Ectodermal cell (in vitro differentiated cells): ENCODE measurements around the gene MYO1D.

Experiments used
- H3K27ac ChIP-seq: 2 replicates; pipeline ENCODE4 v1.7.0; 2013; ENCODE audit warnings: mild to moderate bottlenecking, low read depth, low read length; ENCODE audit not compliant: insufficient read depth, poor library complexity, severe bottlenecking
- H3K27me3 ChIP-seq: 2 replicates; pipeline ENCODE4 v1.7.0; 2013; ENCODE audit warnings: mild to moderate bottlenecking, low read length; ENCODE audit not compliant: insufficient read depth, control insufficient read depth, poor library complexity, severe bottlenecking
- H3K36me3 ChIP-seq: one replicate; pipeline ENCODE4 v1.7.0; 2013; ENCODE audit warnings: low read length; ENCODE audit not compliant: control insufficient read depth, insufficient read depth
- H3K4me1 ChIP-seq: one replicate; pipeline ENCODE4 v1.7.0; 2013; ENCODE audit warnings: low read length; ENCODE audit not compliant: control insufficient read depth, insufficient read depth
- H3K4me3 ChIP-seq: 2 replicates; pipeline ENCODE4 v1.7.0; 2013; ENCODE audit warnings: low read depth, low read length, control low read depth; ENCODE audit not compliant: insufficient read depth
- H3K9me3 ChIP-seq: 2 replicates; pipeline ENCODE4 v1.7.0; 2013; ENCODE audit warnings: mild to moderate bottlenecking, low read length, moderate library complexity; ENCODE audit not compliant: control insufficient read depth
- WGBS, 2 experiments: methylation state at CpG; one replicate each; pipeline ENCODE4 v1.1.7; 2013; ENCODE audit warnings: missing lambda C conversion rate in 2 of 2; 5-methylcytosine and 5-hydroxymethylcytosine counted together

The MYO1D gene

DNA sequence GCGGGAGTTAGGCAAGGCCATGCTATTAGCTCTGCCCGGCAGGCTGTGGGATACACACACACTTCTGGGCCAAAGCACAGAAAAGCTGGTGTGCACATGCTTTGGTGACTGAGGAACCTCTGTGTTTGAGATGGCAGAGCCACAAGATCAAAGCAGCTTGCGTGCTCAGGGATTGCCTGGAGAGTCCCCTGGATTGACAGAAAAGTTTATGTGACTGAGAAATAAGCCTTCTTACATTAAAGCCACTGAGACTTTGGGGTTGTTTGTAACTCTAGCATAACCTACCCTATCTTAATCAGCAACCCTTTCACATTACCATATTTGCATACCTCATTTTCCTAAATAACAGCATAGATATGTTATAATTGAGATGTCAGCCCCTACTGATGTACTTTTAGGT lies 69.3 kb downstream of the MYO1D start:
- Histone ChIP-seq H3K4me1 (no peaks in the 10 kb centered on the region), H3K36me3 (no peaks in the 10 kb centered on the region), H3K27me3 (no peaks in the 10 kb centered on the region), H3K4me3 (no peak overlapping the region), H3K27ac (no peak overlapping the region), H3K9me3 (no peaks in the 10 kb centered on the region)
- 84 to 89% methylated on average over 3 of the region's 3 CpGs for WGBS, 2 experiments

DNA sequence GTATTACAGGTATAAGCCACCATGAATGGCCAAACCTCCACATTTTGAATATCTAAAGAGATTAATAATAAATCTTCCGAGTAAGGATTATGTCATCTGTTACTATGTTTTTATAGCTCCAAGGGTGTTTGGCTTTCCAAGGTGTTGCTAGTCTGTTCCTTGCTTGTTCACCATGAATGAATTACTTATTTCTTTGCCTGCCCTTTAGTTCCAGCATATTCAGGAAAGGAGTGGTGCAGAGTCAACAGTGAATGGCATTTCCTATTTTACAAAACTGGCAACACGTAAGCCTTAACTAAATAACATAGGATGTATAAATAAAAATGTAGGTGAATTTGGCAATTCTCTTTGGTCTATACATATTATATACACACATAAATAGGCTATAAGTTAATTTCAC lies 70.3 kb downstream of the MYO1D start:
- no peaks in the 10 kb centered on the region for H3K9me3 ChIP-seq
- 100% methylated on average over 1 of the region's 2 CpGs for WGBS, 2 experiments
- H3K36me3 ChIP-seq: no peaks in the 10 kb centered on the region
- no peaks in the 10 kb centered on the region for H3K27me3 ChIP-seq
- H3K4me1 ChIP-seq: no peaks in the 10 kb centered on the region
- no peak overlapping the region for H3K27ac ChIP-seq
- no peak overlapping the region for H3K4me3 ChIP-seq

- no peaks in the 10 kb centered on the region for H3K27me3 ChIP-seq
- no peaks in the 10 kb centered on the region for H3K36me3 ChIP-seq
- WGBS, 2 experiments: 94 to 97% methylated on average over 3 to 5 of the region's 5 CpGs
- H3K9me3 ChIP-seq: no peaks in the 10 kb centered on the region
- no peak overlapping the region for H3K27ac ChIP-seq
- no peaks in the 10 kb centered on the region for H3K4me1 ChIP-seq
- H3K4me3 ChIP-seq: no peak overlapping the region
These were observed 71.6 kb downstream of the MYO1D start for GRCh38 chr17:32805029-32805976.

DNA sequence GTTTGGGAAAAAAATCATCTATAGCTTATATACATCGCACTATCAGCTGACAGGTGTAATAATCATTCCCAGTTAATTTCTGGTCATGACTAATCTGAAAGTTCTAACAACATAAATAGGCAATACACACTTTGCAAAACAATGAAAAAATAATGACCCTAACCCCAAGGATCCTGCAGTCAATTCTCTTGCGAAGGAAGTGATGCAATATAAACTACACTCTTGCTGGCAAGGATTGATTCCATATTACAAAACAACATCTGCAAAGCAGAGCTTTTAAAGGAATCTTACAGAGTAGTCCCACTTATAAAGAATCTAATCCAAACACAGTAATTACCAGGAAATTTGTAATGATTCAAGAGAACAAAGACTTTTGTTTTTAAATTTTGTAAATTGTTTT lies 73.4 kb downstream of the MYO1D start:
- H3K27me3 ChIP-seq: no peaks in the 10 kb centered on the region
- H3K4me3 ChIP-seq: no peak overlapping the region
- no peak overlapping the region for H3K27ac ChIP-seq
- no peaks in the 10 kb centered on the region for H3K4me1 ChIP-seq
- H3K9me3 ChIP-seq: no peaks in the 10 kb centered on the region
- no peaks in the 10 kb centered on the region for H3K36me3 ChIP-seq
- WGBS, 2 experiments: 94% methylated on average over 2 of the region's 2 CpGs

- Histone ChIP-seq H3K27me3 (no peaks in the 10 kb centered on the region), H3K9me3 (no peaks in the 10 kb centered on the region), H3K4me1 (no peaks in the 10 kb centered on the region), H3K27ac (no peak overlapping the region), H3K4me3 (no peak overlapping the region), H3K36me3 (no peaks in the 10 kb centered on the region)
These were observed 74.6 kb downstream of the MYO1D start for GRCh38 chr17:32802306-32802705.

GRCh38 chr17:32801641-32802040 lies 75.3 kb downstream of the MYO1D start:
- Histone ChIP-seq H3K27me3 (no peaks in the 10 kb centered on the region), H3K27ac (no peak overlapping the region), H3K4me3 (no peak overlapping the region), H3K9me3 (no peaks in the 10 kb centered on the region), H3K4me1 (no peaks in the 10 kb centered on the region), H3K36me3 (no peaks in the 10 kb centered on the region)
- WGBS, 2 experiments: 92 to 93% methylated on average over 2 of the region's 2 CpGs

DNA sequence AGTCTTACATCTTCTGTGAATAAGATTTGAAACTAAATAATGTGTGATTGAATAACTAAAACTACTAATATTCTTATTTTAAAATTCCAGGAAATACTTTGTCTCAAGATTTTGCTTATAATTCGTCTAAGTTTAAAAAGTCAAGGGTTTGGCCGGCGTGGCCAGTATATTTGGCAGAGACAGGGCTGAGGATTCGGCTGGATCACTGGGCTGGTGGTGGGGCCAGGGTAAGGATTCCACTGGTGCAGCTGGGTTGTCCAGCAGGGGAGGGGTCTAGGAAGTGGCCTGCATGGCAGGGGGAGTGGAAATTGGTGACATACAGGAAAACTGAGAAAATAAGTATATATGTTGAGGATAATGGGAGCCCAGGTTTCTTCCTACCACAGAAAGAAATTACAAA lies 75.7 kb downstream of the MYO1D start:
- H3K27me3 ChIP-seq: no peaks in the 10 kb centered on the region
- no peak overlapping the region for H3K4me3 ChIP-seq
- WGBS, 2 experiments: 93 to 99% methylated on average over 4 of the region's 4 CpGs
- H3K27ac ChIP-seq: no peak overlapping the region
- no peaks in the 10 kb centered on the region for H3K36me3 ChIP-seq
- H3K9me3 ChIP-seq: no peaks in the 10 kb centered on the region
- H3K4me1 ChIP-seq: no peaks in the 10 kb centered on the region

DNA sequence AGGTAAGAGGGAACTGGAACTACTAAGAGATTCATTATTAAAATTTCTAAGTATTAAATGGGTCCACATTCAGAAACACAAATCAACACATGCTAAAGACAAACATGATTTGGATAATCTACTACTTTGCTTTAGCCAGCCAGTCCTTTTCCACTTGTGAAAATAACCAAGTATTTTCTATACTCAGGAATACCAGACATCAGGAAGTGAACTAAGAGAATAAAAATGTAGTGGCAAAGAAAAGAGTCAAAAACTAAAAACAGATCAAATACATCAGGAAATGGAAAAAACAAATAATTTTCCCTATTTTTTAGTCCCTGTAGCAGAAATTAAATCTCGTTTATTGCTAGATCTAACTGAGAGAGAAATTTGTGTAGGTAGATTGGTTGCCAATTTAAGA lies 78.0 kb downstream of the MYO1D start:
- Histone ChIP-seq H3K4me1 (no peaks in the 10 kb centered on the region), H3K27me3 (no peaks in the 10 kb centered on the region), H3K9me3 (no peaks in the 10 kb centered on the region), H3K36me3 (no peaks in the 10 kb centered on the region), H3K27ac (no peak overlapping the region), H3K4me3 (no peak overlapping the region)
- WGBS, 2 experiments: 100% methylated on average over 1 of the region's 1 CpG; no CpG with 5 or more reads in 1 of the 2 experiments

GRCh38 chr17:32795339-32795979 lies 81.5 kb downstream of the MYO1D start:
- H3K27me3 ChIP-seq: no peaks in the 10 kb centered on the region
- H3K36me3 ChIP-seq: no peaks in the 10 kb centered on the region
- no peak overlapping the region for H3K4me3 ChIP-seq
- WGBS, 2 experiments: 91 to 93% methylated on average over 11 of the region's 11 CpGs
- H3K4me1 ChIP-seq: no peaks in the 10 kb centered on the region
- no peak overlapping the region for H3K27ac ChIP-seq
- no peaks in the 10 kb centered on the region for H3K9me3 ChIP-seq

GRCh38 chr17:32794533-32795246 lies 82.2 kb downstream of the MYO1D start:
- no peaks in the 10 kb centered on the region for H3K9me3 ChIP-seq
- no peaks in the 10 kb centered on the region for H3K4me1 ChIP-seq
- 95 to 96% methylated on average over 7 of the region's 7 CpGs for WGBS, 2 experiments
- no peak overlapping the region for H3K4me3 ChIP-seq
- no peak overlapping the region for H3K27ac ChIP-seq
- no peaks in the 10 kb centered on the region for H3K27me3 ChIP-seq
- no peaks in the 10 kb centered on the region for H3K36me3 ChIP-seq
